Natural killer cell (primary cell): ENCODE measurements around the gene EXOC1. TPM values are rescaled to one million over a fixed set of nuclear protein-coding genes. Genes with fewer than 3 reads are reported as not detected.

ENCODE experiments used
- ATAC-seq, 3 donors: fragments of 150-1000 bp in 2 of 3; fragments of 200-7000 bp in 1 of 3; cut with Tn5 transposase; 1 replicate in 1 of 3; 2 replicates in 2 of 3; pipeline ENCODE4 v1.10.0; 2021; ENCODE audit warnings: mild to moderate bottlenecking in 2 of 3, moderate library complexity in 2 of 3
- DNase-seq, 2 donors: peaks; one replicate each; pipeline versions ENCODE4 v3.0.0 to v3.0.0-alpha.2; 2013 to 2021; ENCODE audit warnings: mixed read lengths in 1 of 2
- H3K27ac ChIP-seq: one replicate; pipeline ENCODE4 v1.5.1; 2013; ENCODE audit warnings: mild to moderate bottlenecking, low read length
- H3K27me3 ChIP-seq: one replicate; pipeline ENCODE4 v1.6.1; 2013; ENCODE audit warnings: low read length; ENCODE audit not compliant: control insufficient read depth, insufficient read depth
- H3K36me3 ChIP-seq: one replicate; pipeline ENCODE4 v1.6.1; 2013; ENCODE audit warnings: low read length; ENCODE audit not compliant: control insufficient read depth, insufficient read depth
- H3K4me1 ChIP-seq: one replicate; pipeline ENCODE4 v1.6.1; 2013; ENCODE audit warnings: low read length; ENCODE audit not compliant: control insufficient read depth, insufficient read depth
- H3K4me3 ChIP-seq: one replicate; pipeline ENCODE4 v1.5.1; 2013; ENCODE audit warnings: low read length
- H3K9me3 ChIP-seq: one replicate; pipeline ENCODE4 v1.6.1; 2013; ENCODE audit warnings: low read length; ENCODE audit not compliant: control insufficient read depth, insufficient read depth
- H3K27ac Mint-ChIP-seq, 2 donors: one replicate each; pipeline ENCODE4 v1.8.0; 2022; ENCODE audit warnings: mild to moderate bottlenecking in 2 of 2, mixed read lengths in 2 of 2, moderate library complexity in 1 of 2
- H3K27me3 Mint-ChIP-seq, 2 donors: one replicate each; pipeline ENCODE4 v1.8.0; 2022; ENCODE audit warnings: low read depth in 2 of 2, mixed read lengths in 2 of 2
- H3K36me3 Mint-ChIP-seq: one replicate; pipeline ENCODE4 v1.8.0; 2022; ENCODE audit warnings: mixed read lengths
- H3K4me1 Mint-ChIP-seq, 2 donors: one replicate each; pipeline ENCODE4 v1.8.0; 2022; ENCODE audit warnings: mixed read lengths in 2 of 2
- H3K4me3 Mint-ChIP-seq: one replicate; pipeline ENCODE4 v1.8.0; 2022; ENCODE audit warnings: mild to moderate bottlenecking, moderate library complexity, mixed read lengths
- H3K9me3 Mint-ChIP-seq, 2 donors: one replicate each; pipeline ENCODE4 v1.8.0; 2022; ENCODE audit warnings: mixed read lengths in 2 of 2
- WGBS: methylation state at CpG from one replicate; pipeline ENCODE4 v1.1.7; 2013; ENCODE audit warnings: missing lambda C conversion rate; ENCODE audit not compliant: insufficient coverage; 5-methylcytosine and 5-hydroxymethylcytosine counted together
- intact Hi-C: fragments of 100-400 bp; cut with micrococcal nuclease; formaldehyde crosslinking; loops from one replicate; pipeline ENCODE4 v1.14.2; 2022
- total RNA-seq, 4 donors: library from RNA; stranded (reverse); fragments of 120-200 nt in 1 of 4; gene quantifications; one replicate each; pipeline versions ENCODE4 v1.2.3 to v1.2.4, GENCODE V29; 2013 to 2022
- TF ChIP-seq, protein P1 (sequence below): fragments of 200-600 bp; IDR thresholded peaks from one replicate; pipeline ENCODE4 v1.8.0; 2022; ENCODE audit warnings: antibody characterized with exemption

EXOC1 gene
- total RNA-seq, 3 donors from 2014 or later (not counting 1 experiment from before 2014, with no cell fraction given) = 16.3 to 25.8 (median 20.9) TPM

DNA sequence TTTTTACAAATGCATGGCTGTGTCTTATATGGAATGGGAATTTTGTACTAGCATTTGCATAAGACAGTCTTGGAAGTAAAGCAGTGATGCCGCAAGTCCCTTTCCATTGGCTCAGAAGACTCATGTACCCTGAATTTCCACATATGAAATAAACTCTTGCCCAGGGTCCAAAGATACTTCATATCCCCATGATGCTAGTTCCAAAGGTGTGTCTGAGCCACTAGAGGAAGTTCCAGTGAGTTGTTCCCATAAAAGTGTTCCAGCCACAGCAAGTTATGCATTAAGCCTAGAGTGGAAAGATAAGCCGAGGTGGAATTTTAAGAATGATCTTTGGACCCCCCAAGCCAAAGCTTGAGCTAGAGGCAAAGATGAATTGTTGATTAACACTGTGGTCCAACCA, 86.0 kb downstream of the EXOC1 start:
- Histone ChIP-seq H3K4me1 (no peaks in the 10 kb centered on the region), H3K4me3 (no peak overlapping the region), H3K27me3 (no peaks in the 10 kb centered on the region), H3K36me3 (no peaks in the 10 kb centered on the region), H3K9me3 (peaks cover 8% of the 10 kb centered on the region), H3K27ac (no peak overlapping the region)
- Mint-ChIP-seq H3K36me3 (peaks cover 10% of the 10 kb centered on the region), H3K27ac (no peak overlapping the region), H3K4me1 (no peaks in the 10 kb centered on the region), H3K4me3 (no peak overlapping the region), H3K9me3 (no peaks in the 10 kb centered on the region), H3K27me3 (peaks cover 18 to 34% of the 10 kb centered on the region in 2 donors)
- 57% methylated on average over 2 of the region's 2 CpGs for WGBS
- ATAC-seq (no peak), DNase-seq (no peak)
- TF ChIP-seq, protein P1, sequence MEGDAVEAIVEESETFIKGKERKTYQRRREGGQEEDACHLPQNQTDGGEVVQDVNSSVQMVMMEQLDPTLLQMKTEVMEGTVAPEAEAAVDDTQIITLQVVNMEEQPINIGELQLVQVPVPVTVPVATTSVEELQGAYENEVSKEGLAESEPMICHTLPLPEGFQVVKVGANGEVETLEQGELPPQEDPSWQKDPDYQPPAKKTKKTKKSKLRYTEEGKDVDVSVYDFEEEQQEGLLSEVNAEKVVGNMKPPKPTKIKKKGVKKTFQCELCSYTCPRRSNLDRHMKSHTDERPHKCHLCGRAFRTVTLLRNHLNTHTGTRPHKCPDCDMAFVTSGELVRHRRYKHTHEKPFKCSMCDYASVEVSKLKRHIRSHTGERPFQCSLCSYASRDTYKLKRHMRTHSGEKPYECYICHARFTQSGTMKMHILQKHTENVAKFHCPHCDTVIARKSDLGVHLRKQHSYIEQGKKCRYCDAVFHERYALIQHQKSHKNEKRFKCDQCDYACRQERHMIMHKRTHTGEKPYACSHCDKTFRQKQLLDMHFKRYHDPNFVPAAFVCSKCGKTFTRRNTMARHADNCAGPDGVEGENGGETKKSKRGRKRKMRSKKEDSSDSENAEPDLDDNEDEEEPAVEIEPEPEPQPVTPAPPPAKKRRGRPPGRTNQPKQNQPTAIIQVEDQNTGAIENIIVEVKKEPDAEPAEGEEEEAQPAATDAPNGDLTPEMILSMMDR = no peak
- intact Hi-C loops = no loop called here

GRCh38 chr4:55941881-55942396, 88.5 kb downstream of the EXOC1 start:
- Mint-ChIP-seq H3K4me3 (no peak overlapping the region), H3K36me3 (peaks cover 3% of the 10 kb centered on the region), H3K4me1 (no peaks in the 10 kb centered on the region), H3K27ac (no peak overlapping the region), H3K27me3 (peaks cover 10 to 13% of the 10 kb centered on the region in 2 donors), H3K9me3 (no peaks in the 10 kb centered on the region)
- WGBS = 88% methylated on average over 2 of the region's 3 CpGs
- H3K27me3 ChIP-seq = no peaks in the 10 kb centered on the region
- no peak for ATAC-seq
- intact Hi-C loops = no loop called here
- H3K4me3 ChIP-seq = no peak overlapping the region
- no peak overlapping the region for H3K27ac ChIP-seq
- no peaks in the 10 kb centered on the region for H3K36me3 ChIP-seq
- no peak for DNase-seq
- H3K4me1 ChIP-seq = peaks cover 2% of the 10 kb centered on the region
- TF ChIP-seq, protein P1 = no peak
- H3K9me3 ChIP-seq = peaks cover 8% of the 10 kb centered on the region

DNA sequence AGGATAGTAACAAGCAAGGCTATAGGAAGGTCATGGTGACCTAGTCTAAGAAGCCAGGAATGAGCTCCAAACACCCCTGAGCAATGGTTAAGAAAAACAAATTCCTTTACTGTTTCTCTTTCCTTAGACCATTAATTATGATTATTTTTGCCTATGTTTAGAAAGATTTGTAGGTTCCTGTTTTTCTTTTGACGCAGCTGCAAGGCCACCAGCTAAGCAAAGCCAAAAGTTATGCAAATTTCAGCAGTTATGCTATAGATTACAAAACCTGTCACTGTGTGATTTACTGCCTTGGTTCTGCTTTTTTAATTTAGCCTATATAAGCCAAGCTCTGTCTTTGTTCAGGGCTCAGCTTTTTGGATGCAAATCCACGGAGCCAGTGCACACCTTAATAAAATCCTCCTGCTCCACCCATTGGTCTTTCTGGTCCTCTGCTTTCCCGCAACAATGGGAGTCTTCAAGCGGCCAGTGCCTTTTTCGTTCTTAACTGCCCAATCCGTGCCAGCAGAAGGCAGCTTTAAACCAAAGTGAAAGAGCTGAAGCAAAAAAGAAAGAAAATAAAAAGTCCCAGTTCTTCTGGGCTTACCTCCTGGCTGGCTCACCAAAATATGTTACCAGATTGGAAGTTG, 93.9 kb downstream of the EXOC1 start:
- no peaks in the 10 kb centered on the region for H3K9me3 ChIP-seq
- DNase-seq (no peak), ATAC-seq (no peak)
- H3K4me3 Mint-ChIP-seq = peak overlapping the region; percentile 95
- H3K4me1 ChIP-seq = peaks cover 19% of the 10 kb centered on the region
- peak overlapping the region; percentile 98 for H3K27ac ChIP-seq
- TF ChIP-seq, protein P1 = no peak
- peaks cover 3% of the 10 kb centered on the region for H3K36me3 ChIP-seq
- intact Hi-C loops = no loop called here
- H3K4me3 ChIP-seq = peak overlapping the region; percentile 87
- 11% methylated on average over 6 of the region's 6 CpGs for WGBS
- peaks cover 25 to 26% of the 10 kb centered on the region in 2 donors for H3K4me1 Mint-ChIP-seq
- H3K9me3 Mint-ChIP-seq = no peaks in the 10 kb centered on the region
- peak overlapping the region; percentile 95 to 98 for H3K27ac Mint-ChIP-seq
- no peaks in the 10 kb centered on the region for H3K27me3 Mint-ChIP-seq
- H3K36me3 Mint-ChIP-seq = no peaks in the 10 kb centered on the region
- no peaks in the 10 kb centered on the region for H3K27me3 ChIP-seq
